IMR-90 (cell line): ENCODE data around the gene TENM3. TPM values are rescaled to one million over a fixed set of nuclear protein-coding genes. Genes with fewer than 3 reads are reported as not detected.

Source experiments
- ATAC-seq: fragments of 200-7000 bp; cut with Tn5 transposase; 2 replicates; pipeline ENCODE4 v1.9.1; 2020; ENCODE audit warnings: low read depth, mild to moderate bottlenecking, moderate library complexity
- BruUV-seq: library from RNA; stranded (reverse); fragments of 400-500 nt; replicated peaks from 2 replicates; lab custom pipeline; 2021; lab: Mats Ljungman, UMichigan
- CTCF ChIA-PET: fragments of 300-600 bp; formaldehyde crosslinking; extraction: SDS; loops from one replicate; lab custom pipeline; 2021; ENCODE audit warnings: antibody characterized with exemption; lab: Yijun Ruan, JAX
- POLR2A ChIA-PET: fragments of 300-600 bp; sonication (Branson Sonifier 250); formaldehyde crosslinking; loops from one replicate; lab custom pipeline; 2022; ENCODE audit warnings: antibody characterized with exemption; ENCODE audit not compliant: unreplicated experiment; lab: Charles Lee
- DNase-seq: peaks from one replicate; pipeline ENCODE4 v3.0.0; 2013
- H2AFZ ChIP-seq: replicated peaks from 2 replicates; pipeline ENCODE3; 2013; ENCODE audit warnings: low read length, mild to moderate bottlenecking; ENCODE audit not compliant: poor library complexity
- H2AK5ac ChIP-seq: 2 replicates; pipeline ENCODE4 v1.6.1; 2013; ENCODE audit warnings: low read depth, low read length, inconsistent platforms
- H2AK9ac ChIP-seq: replicated peaks from 2 replicates; pipeline ENCODE3; 2013; ENCODE audit warnings: mild to moderate bottlenecking, low read depth, low read length, moderate library complexity; ENCODE audit not compliant: poor library complexity
- H2BK120ac ChIP-seq: 2 replicates; pipeline ENCODE4 v1.6.1; 2013; ENCODE audit warnings: low read depth, low read length, inconsistent platforms
- H2BK15ac ChIP-seq: 3 replicates; pipeline ENCODE4 v1.6.1; 2013; ENCODE audit warnings: low read depth, low read length, inconsistent platforms
- H2BK20ac ChIP-seq: 2 replicates; pipeline ENCODE4 v1.6.1; 2013; ENCODE audit warnings: low read depth, mild to moderate bottlenecking, inconsistent platforms, low read length, moderate library complexity
- H2BK5ac ChIP-seq: 2 replicates; pipeline ENCODE4 v1.6.1; 2013; ENCODE audit warnings: mild to moderate bottlenecking, low read depth, low read length, inconsistent platforms; ENCODE audit not compliant: poor library complexity, severe bottlenecking
- H3K14ac ChIP-seq: replicated peaks from 2 replicates; pipeline ENCODE4 v1.6.1; 2013; ENCODE audit warnings: low read depth, low read length, inconsistent platforms
- H3K18ac ChIP-seq: 2 replicates; pipeline ENCODE4 v1.6.1; 2013; ENCODE audit warnings: low read depth, low read length, control low read depth
- H3K23ac ChIP-seq: 2 replicates; pipeline ENCODE4 v1.6.1; 2013; ENCODE audit warnings: low read depth, low read length, inconsistent platforms
- H3K27ac ChIP-seq: 2 replicates; pipeline ENCODE4 v1.5.1; 2013; ENCODE audit warnings: mild to moderate bottlenecking, control low read depth, low read length; ENCODE audit not compliant: insufficient read depth
- H3K27me3 ChIP-seq: 2 replicates; pipeline ENCODE4 v1.6.1; 2013; ENCODE audit warnings: low read length; ENCODE audit not compliant: control insufficient read depth, insufficient read depth
- H3K36me3 ChIP-seq: 2 replicates; pipeline ENCODE4 v1.6.1; 2013; ENCODE audit warnings: low read length, mixed read lengths; ENCODE audit not compliant: control insufficient read depth, insufficient read depth
- H3K4ac ChIP-seq: 2 replicates; pipeline ENCODE4 v1.6.1; 2013; ENCODE audit warnings: low read depth, low read length, inconsistent platforms
- H3K4me1 ChIP-seq: 2 replicates; pipeline ENCODE4 v1.6.1; 2013; ENCODE audit warnings: low read length, mixed read lengths; ENCODE audit not compliant: control insufficient read depth, insufficient read depth
- H3K4me2 ChIP-seq: 2 replicates; pipeline ENCODE4 v1.6.1; 2013; ENCODE audit warnings: low read depth, mild to moderate bottlenecking, control low read depth, low read length, moderate library complexity
- H3K4me3 ChIP-seq: 2 replicates; pipeline ENCODE4 v1.5.1; 2013; ENCODE audit warnings: low read depth, mild to moderate bottlenecking, control low read depth, low read length, moderate library complexity; ENCODE audit not compliant: insufficient read depth
- H3K56ac ChIP-seq: 2 replicates; pipeline ENCODE4 v1.6.1; 2013; ENCODE audit warnings: low read length, inconsistent platforms; ENCODE audit not compliant: insufficient read depth; ENCODE audit errors: extremely low read depth
- H3K79me1 ChIP-seq, 2 experiments: 2 replicates each; pipeline ENCODE4 v1.6.1; 2013; ENCODE audit warnings: low read length in 2 of 2, inconsistent platforms in 1 of 2, low read depth in 1 of 2
- H3K9ac ChIP-seq: 2 replicates; pipeline ENCODE4 v1.6.1; 2013; ENCODE audit warnings: low read depth, low read length, control low read depth
- H3K9me1 ChIP-seq: 2 replicates; pipeline ENCODE4 v1.6.1; 2013; ENCODE audit warnings: low read length, inconsistent platforms; ENCODE audit not compliant: insufficient read depth
- H3K9me3 ChIP-seq: 2 replicates; pipeline ENCODE4 v1.6.1; 2013; ENCODE audit warnings: low read length; ENCODE audit not compliant: control insufficient read depth, insufficient read depth
- H4K20me1 ChIP-seq: 2 replicates; pipeline ENCODE4 v1.6.1; 2013; ENCODE audit warnings: low read length, inconsistent platforms; ENCODE audit not compliant: insufficient read depth
- H4K5ac ChIP-seq: 2 replicates; pipeline ENCODE4 v1.6.1; 2013; ENCODE audit warnings: mild to moderate bottlenecking, low read depth, low read length, control low read depth
- H4K8ac ChIP-seq, 2 experiments: 2 replicates each; pipeline ENCODE4 v1.6.1; 2013; ENCODE audit warnings: low read depth in 2 of 2, low read length in 2 of 2, control low read depth in 1 of 2, inconsistent platforms in 1 of 2
- H4K91ac ChIP-seq: 2 replicates; pipeline ENCODE4 v1.6.1; 2013; ENCODE audit warnings: low read depth, low read length, inconsistent platforms; ENCODE audit not compliant: insufficient read depth
- CEBPB ChIP-seq: IDR thresholded peaks from 2 replicates; pipeline ENCODE4 v1.6.1; 2012; ENCODE audit warnings: low read depth, low read length, improper control_type of control experiment
- FOS ChIP-seq: fragments of 150-350 bp; IDR thresholded peaks from 2 replicates; pipeline ENCODE4 v1.6.1; 2016; ENCODE audit warnings: low read depth, low read length
- WGBS, 2 experiments: methylation state at CpG; one replicate each; pipeline versions ENCODE4 v1.1.5 to v1.1.7; 2013; ENCODE audit warnings: missing lambda C conversion rate in 2 of 2; ENCODE audit not compliant: insufficient read length in 1 of 2; ENCODE audit errors: extremely low coverage in 2 of 2; 5-methylcytosine and 5-hydroxymethylcytosine counted together
- dilution Hi-C: fragments of 300-500 bp; cut with HindIII; formaldehyde crosslinking; loops from one replicate; pipeline ENCODE4 v1.14.3; 2018; ENCODE audit warnings: low sequenced_read_pairs; ENCODE audit not compliant: unreplicated experiment
- in situ Hi-C: fragments of 300-500 bp; cut with MboI; formaldehyde crosslinking; loops from 3 replicates; pipeline ENCODE4 v1.14.3; 2019; ENCODE audit warnings: low sequenced_read_pairs, inconsistent platforms, mixed read lengths
- intact Hi-C: fragments of 100-400 bp; cut with micrococcal nuclease; formaldehyde crosslinking; loops from 2 replicates; pipeline ENCODE4 v1.10.0; 2022
- polyA plus RNA-seq, 3 experiments: library from polyadenylated mRNA; depleted of rRNA; stranded (reverse); fragments of >200 nt; gene quantifications; 2 replicates each; pipeline ENCODE4 v1.2.3, GENCODE V29; 2012; ENCODE audit warnings: low replicate concordance in 1 of 3
- total RNA-seq: library from RNA; depleted of rRNA; stranded (reverse); fragments of >200 nt; gene quantifications from 2 replicates; pipeline ENCODE4 v1.2.3, GENCODE V29; 2012

The TENM3 gene
- total and polyA plus RNA-seq, 2 of the 4 experiments (the other 2 are of a cell fraction) = 29.9 to 173 TPM

DNA sequence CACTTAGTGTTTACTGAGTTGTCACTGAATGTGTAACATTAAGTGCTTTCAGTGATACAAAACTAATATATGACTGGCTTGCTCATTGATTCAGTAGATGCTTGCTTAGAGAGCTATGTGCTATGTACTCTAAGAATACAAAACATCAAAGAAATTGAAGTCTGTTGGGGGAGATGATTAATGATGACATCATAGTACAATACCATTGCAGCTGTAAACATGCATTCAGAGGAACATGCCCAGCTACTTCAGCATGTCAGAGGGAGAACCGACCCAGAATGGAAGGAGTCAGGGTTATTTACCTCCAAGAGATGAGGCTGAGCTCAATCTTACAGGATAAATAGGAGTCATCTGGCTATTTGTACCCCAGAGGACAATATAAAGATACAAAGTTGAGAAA lies 290.8 kb downstream of the TENM3 start:
- Histone ChIP-seq H3K23ac (no peak overlapping the region), H3K27me3 (no peaks in the 10 kb centered on the region), H4K5ac (no peak overlapping the region), H4K20me1 (no peaks in the 10 kb centered on the region), H3K9ac (no peak overlapping the region), H2AFZ (no peak overlapping the region), H3K4me2 (peak overlapping the region; percentile 8; the same call in 1 of the 2 replicates), H3K4ac (no peak overlapping the region), H2AK5ac (no peak overlapping the region), H2AK9ac (no peak overlapping the region), H2BK120ac (no peak overlapping the region), H3K9me3 (no peaks in the 10 kb centered on the region), H4K91ac (no peak overlapping the region), H3K14ac (no peak overlapping the region), H3K79me1 (peaks cover 12 to 22% of the 10 kb centered on the region in 2 experiments; a peak in 2 of 4 replicates), H4K8ac (no peak overlapping the region), H3K27ac (no peak overlapping the region), H2BK15ac (no peak overlapping the region), H3K18ac (no peak overlapping the region; the same call in 1 of the 2 replicates), H3K36me3 (no peaks in the 10 kb centered on the region), H3K9me1 (0 out of 2 replicates have a peak, but pooled peaks cover 3% of the 10 kb centered on the region), H3K4me3 (no peak overlapping the region), H2BK20ac (no peak overlapping the region), H3K4me1 (peaks cover 2% of the 10 kb centered on the region), H2BK5ac (no peak overlapping the region), H3K56ac (no peak overlapping the region)
- ChIA-PET POLR2A (interaction anchor here (0.6 kb wide), 1 partner anchor 16 kb away, joined by 4 read pairs; no protein-coding TSS in a partner anchor), CTCF (interaction anchor here (0.6 to 0.8 kb wide), 2 partner anchors 44 to 61 kb away, joined by 3 to 11 read pairs; no protein-coding TSS in a partner anchor)
- BruUV-seq = no TSS peak
- DNase-seq = peak; percentile 74
- in situ Hi-C loops = no loop called here
- peak; percentile 42 for ATAC-seq
- dilution Hi-C loops = no loop called here
- WGBS, 2 experiments = no CpG with 5 or more reads among the region's 1 CpG
- TF ChIP-seq CEBPB (no peak), FOS (peak; percentile 19; the same call in 1 of the 2 replicates)
- intact Hi-C loops = loop anchor here (5.0 kb wide), 1 partner anchor 42 kb away; no protein-coding TSS in a partner anchor
